Measurements from ENCODE around the gene LRRC56. TPM values are rescaled to one million over a fixed set of nuclear protein-coding genes. Genes with fewer than 3 reads are reported as not detected.

The LRRC56 gene
- total and polyA plus RNA-seq, 2 of the 13 experiments (the other 11 are each of a cell fraction or from before 2014, with no cell fraction given): 0.11 to 0.29 TPM

DNA sequence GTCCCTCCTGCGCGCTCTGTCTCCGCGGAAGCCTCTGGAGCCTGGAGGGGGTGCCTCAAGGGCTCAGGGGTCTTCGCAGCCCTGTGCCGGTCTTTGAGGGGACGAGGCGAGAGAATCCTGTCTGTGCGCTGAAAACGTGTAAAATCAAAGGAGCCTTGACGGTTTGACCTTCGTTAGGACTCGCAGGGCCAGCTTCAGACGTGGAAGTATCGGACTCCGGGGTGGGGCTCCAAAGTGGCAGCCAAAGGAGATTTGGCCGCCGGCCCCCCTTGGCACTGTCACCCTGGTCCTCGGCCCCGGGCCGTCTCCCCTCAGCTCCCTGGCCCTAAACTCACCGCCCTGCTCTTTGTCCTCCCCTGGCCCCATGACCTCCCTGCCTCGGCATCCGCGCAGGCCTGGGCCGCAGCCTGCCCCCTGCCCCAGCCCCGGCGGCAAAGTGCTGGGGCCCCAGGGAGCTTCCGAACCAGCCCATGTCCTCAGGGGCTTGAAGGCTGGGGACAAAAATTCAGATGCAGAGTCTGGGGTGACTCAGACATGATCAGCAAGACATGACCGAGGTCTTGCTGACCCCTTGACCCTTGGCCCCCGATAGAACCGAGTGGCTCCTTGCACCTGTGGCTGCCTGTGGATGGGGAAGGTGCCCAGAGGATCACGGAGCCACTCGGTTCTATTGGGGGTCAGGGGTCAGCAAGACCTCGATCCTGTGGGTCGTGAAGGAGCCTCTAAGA is 32.0 kb downstream of the LRRC56 start (continued):
- no peak for TF ChIP-seq ZBED4 (CRISPR knock-in tag; IDR thresholded peaks at IDR 0.05; ENCODE audit: borderline replicate concordance)
- TF ChIP-seq ZNF329 (CRISPR knock-in tag; IDR thresholded peaks at IDR 0.05; ENCODE audit: low read depth): no peak
- no peak for TF ChIP-seq CEBPG (CRISPR knock-in tag; IDR thresholded peaks at IDR 0.05)
- no peak for TF ChIP-seq ZKSCAN5 (CRISPR knock-in tag; IDR thresholded peaks at IDR 0.05)
- TF ChIP-seq MAFK (conservative IDR thresholded peaks at IDR 0.05 in 1 of 2, IDR thresholded peaks at IDR 0.05 in 1 of 2; ENCODE audit: low read length in 2 of 2): no peak
- no peak for TF ChIP-seq RNF2 (conservative IDR thresholded peaks at IDR 0.05; ENCODE audit: low read depth)
- TF ChIP-seq E2F2 (CRISPR knock-in tag; IDR thresholded peaks at IDR 0.05; ENCODE audit: borderline replicate concordance): no peak
- no peak for TF ChIP-seq KLF15 (CRISPR knock-in tag; IDR thresholded peaks at IDR 0.05; ENCODE audit: borderline replicate concordance)
- TF ChIP-seq ZNF883 (CRISPR knock-in tag; IDR thresholded peaks at IDR 0.05; ENCODE audit: not compliant biosample characterization): no peak
- no peak; the same call in 1 of the 2 replicates for TF ChIP-seq RXRA (CRISPR knock-in tag; IDR thresholded peaks at IDR 0.05)
- no peak for TF ChIP-seq ATRX (CRISPR knock-in tag; IDR thresholded peaks at IDR 0.05; ENCODE audit: borderline replicate concordance)
- no peak for TF ChIP-seq ZNF678 (CRISPR knock-in tag; IDR thresholded peaks at IDR 0.05)
- TF ChIP-seq, protein P1, sequence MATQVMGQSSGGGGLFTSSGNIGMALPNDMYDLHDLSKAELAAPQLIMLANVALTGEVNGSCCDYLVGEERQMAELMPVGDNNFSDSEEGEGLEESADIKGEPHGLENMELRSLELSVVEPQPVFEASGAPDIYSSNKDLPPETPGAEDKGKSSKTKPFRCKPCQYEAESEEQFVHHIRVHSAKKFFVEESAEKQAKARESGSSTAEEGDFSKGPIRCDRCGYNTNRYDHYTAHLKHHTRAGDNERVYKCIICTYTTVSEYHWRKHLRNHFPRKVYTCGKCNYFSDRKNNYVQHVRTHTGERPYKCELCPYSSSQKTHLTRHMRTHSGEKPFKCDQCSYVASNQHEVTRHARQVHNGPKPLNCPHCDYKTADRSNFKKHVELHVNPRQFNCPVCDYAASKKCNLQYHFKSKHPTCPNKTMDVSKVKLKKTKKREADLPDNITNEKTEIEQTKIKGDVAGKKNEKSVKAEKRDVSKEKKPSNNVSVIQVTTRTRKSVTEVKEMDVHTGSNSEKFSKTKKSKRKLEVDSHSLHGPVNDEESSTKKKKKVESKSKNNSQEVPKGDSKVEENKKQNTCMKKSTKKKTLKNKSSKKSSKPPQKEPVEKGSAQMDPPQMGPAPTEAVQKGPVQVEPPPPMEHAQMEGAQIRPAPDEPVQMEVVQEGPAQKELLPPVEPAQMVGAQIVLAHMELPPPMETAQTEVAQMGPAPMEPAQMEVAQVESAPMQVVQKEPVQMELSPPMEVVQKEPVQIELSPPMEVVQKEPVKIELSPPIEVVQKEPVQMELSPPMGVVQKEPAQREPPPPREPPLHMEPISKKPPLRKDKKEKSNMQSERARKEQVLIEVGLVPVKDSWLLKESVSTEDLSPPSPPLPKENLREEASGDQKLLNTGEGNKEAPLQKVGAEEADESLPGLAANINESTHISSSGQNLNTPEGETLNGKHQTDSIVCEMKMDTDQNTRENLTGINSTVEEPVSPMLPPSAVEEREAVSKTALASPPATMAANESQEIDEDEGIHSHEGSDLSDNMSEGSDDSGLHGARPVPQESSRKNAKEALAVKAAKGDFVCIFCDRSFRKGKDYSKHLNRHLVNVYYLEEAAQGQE (IDR thresholded peaks at IDR 0.05; ENCODE audit: borderline replicate concordance in 1 of 2, low read depth in 1 of 2, low read length in 2 of 2): no peak
- TF ChIP-seq ZNF136 (CRISPR knock-in tag; IDR thresholded peaks at IDR 0.05; ENCODE audit: low read depth): no peak
- TF ChIP-seq ZNF7 (CRISPR knock-in tag; IDR thresholded peaks at IDR 0.05): no peak
- no peak for TF ChIP-seq MIER2 (CRISPR knock-in tag; IDR thresholded peaks at IDR 0.05)
- TF ChIP-seq ZNF24 (IDR thresholded peaks at IDR 0.05): no peak
